SIG-M5 treated with dmso at 0.1 percent for 504 hours (cell line): ENCODE measurements around the gene DLG5.

ENCODE experiments used
- DNase-seq: peaks from one replicate; lab custom pipeline; 2025; ENCODE audit not compliant: unreplicated experiment; lab: John Stamatoyannopoulos, UW

Gene DLG5

GRCh38 chr10:77798940-77799339 is 127.6 kb downstream of the DLG5 start:
- DNase-seq, result no peak

- DNase-seq, result no peak
Measured at GRCh38 chr10:77796311-77796915, 130.1 kb downstream of the DLG5 start.

- no peak for DNase-seq
Measured at GRCh38 chr10:77795426-77796055, 131.0 kb downstream of the DLG5 start.

GRCh38 chr10:77794256-77795142 is 132.1 kb downstream of the DLG5 start:
- DNase-seq, result no peak

- no peak for DNase-seq
Measured at GRCh38 chr10:77793831-77794230, 132.7 kb downstream of the DLG5 start.

GRCh38 chr10:77792155-77792554 is 134.4 kb downstream of the DLG5 start:
- DNase-seq, result no peak

GRCh38 chr10:77791506-77791905 is 135.0 kb downstream of the DLG5 start:
- no peak for DNase-seq

- no peak for DNase-seq
Measured at GRCh38 chr10:77789861-77790260, 136.7 kb downstream of the DLG5 start.

GRCh38 chr10:77789016-77789415 is 137.5 kb downstream of the DLG5 start:
- no peak for DNase-seq

- DNase-seq, result no peak
Measured at GRCh38 chr10:77788496-77789010, 138.0 kb downstream of the DLG5 start.

GRCh38 chr10:77787440-77787839 is 139.1 kb downstream of the DLG5 start:
- no peak for DNase-seq

GRCh38 chr10:77784856-77785255 is 141.7 kb downstream of the DLG5 start:
- no peak for DNase-seq

- DNase-seq, result no peak
Measured at GRCh38 chr10:77782328-77783061, 144.1 kb downstream of the DLG5 start.

- DNase-seq, result no peak
Measured at GRCh38 chr10:77781451-77782327, 144.9 kb downstream of the DLG5 start.

- DNase-seq, result no peak
Measured at GRCh38 chr10:77780180-77780579, 146.4 kb downstream of the DLG5 start.

- no peak for DNase-seq
Measured at GRCh38 chr10:77776487-77776886, 150.1 kb downstream of the DLG5 start.

GRCh38 chr10:77774940-77775391 is 151.6 kb downstream of the DLG5 start:
- DNase-seq, result no peak

GRCh38 chr10:77773631-77774426 is 152.7 kb downstream of the DLG5 start:
- DNase-seq, result no peak
